ENCODE results near the gene TMTC1. TPM values are rescaled to one million over a fixed set of nuclear protein-coding genes. Genes with fewer than 3 reads are reported as not detected.
A peak's percentile ranks its signal among the peaks of the same experiment; 100 is the strongest.

The TMTC1 gene
- total and polyA plus RNA-seq, 9 donors: 22.5 to 38.1 (median 33.7) TPM

GRCh38 chr12:29510591-29511185 lies 273.1 kb downstream of the TMTC1 start:
- H3K4me3 ChIP-seq (ENCODE audit: low read length): no peak overlapping the region
- no peak overlapping the region for H3K27ac ChIP-seq (ENCODE audit: low read length)
- peaks cover 11% of the 10 kb centered on the region for H3K36me3 ChIP-seq (ENCODE audit: control insufficient read depth, insufficient read depth, low read length)
- H3K27me3 ChIP-seq (ENCODE audit: control insufficient read depth, insufficient read depth, low read length): no peaks in the 10 kb centered on the region
- no peaks in the 10 kb centered on the region for H3K9me3 ChIP-seq (replicated peaks; ENCODE audit: control insufficient read depth, low read depth, low read length)
- 79% methylated on average over 4 of the region's 6 CpGs for WGBS (ENCODE audit: insufficient coverage)
- DNase-seq: no peak
- no peaks in the 10 kb centered on the region for H3K4me1 ChIP-seq (ENCODE audit: control insufficient read depth, insufficient read depth, low read length)

- no peak for DNase-seq
- Histone ChIP-seq H3K36me3 (ENCODE audit: control insufficient read depth, insufficient read depth, low read length) (peaks cover 7% of the 10 kb centered on the region), H3K27me3 (ENCODE audit: control insufficient read depth, insufficient read depth, low read length) (no peaks in the 10 kb centered on the region), H3K27ac (ENCODE audit: low read length) (no peak overlapping the region), H3K4me1 (ENCODE audit: control insufficient read depth, insufficient read depth, low read length) (no peaks in the 10 kb centered on the region), H3K9me3 (replicated peaks; ENCODE audit: control insufficient read depth, low read depth, low read length) (no peaks in the 10 kb centered on the region), H3K4me3 (ENCODE audit: low read length) (no peak overlapping the region)
- no CpG with 5 or more reads among the region's 1 CpG for WGBS (ENCODE audit: insufficient coverage)
Observed at GRCh38 chr12:29509503-29509902, 274.2 kb downstream of the TMTC1 start.

GRCh38 chr12:29508949-29509348 lies 274.8 kb downstream of the TMTC1 start:
- Histone ChIP-seq H3K9me3 (replicated peaks; ENCODE audit: control insufficient read depth, low read depth, low read length) (no peaks in the 10 kb centered on the region), H3K4me1 (ENCODE audit: control insufficient read depth, insufficient read depth, low read length) (no peaks in the 10 kb centered on the region), H3K36me3 (ENCODE audit: control insufficient read depth, insufficient read depth, low read length) (peaks cover 7% of the 10 kb centered on the region), H3K4me3 (ENCODE audit: low read length) (no peak overlapping the region), H3K27me3 (ENCODE audit: control insufficient read depth, insufficient read depth, low read length) (no peaks in the 10 kb centered on the region), H3K27ac (ENCODE audit: low read length) (no peak overlapping the region)
- no peak for DNase-seq
- 100% methylated on average over 1 of the region's 2 CpGs for WGBS (ENCODE audit: insufficient coverage)

- no peaks in the 10 kb centered on the region for H3K9me3 ChIP-seq (replicated peaks; ENCODE audit: control insufficient read depth, low read depth, low read length)
- no CpG with 5 or more reads among the region's 3 CpGs for WGBS (ENCODE audit: insufficient coverage)
- H3K27me3 ChIP-seq (ENCODE audit: control insufficient read depth, insufficient read depth, low read length): no peaks in the 10 kb centered on the region
- no peak overlapping the region for H3K27ac ChIP-seq (ENCODE audit: low read length)
- peak; percentile 28 for DNase-seq
- no peak overlapping the region for H3K4me3 ChIP-seq (ENCODE audit: low read length)
- peaks cover 4% of the 10 kb centered on the region for H3K36me3 ChIP-seq (ENCODE audit: control insufficient read depth, insufficient read depth, low read length)
- H3K4me1 ChIP-seq (ENCODE audit: control insufficient read depth, insufficient read depth, low read length): no peaks in the 10 kb centered on the region
Observed at GRCh38 chr12:29505122-29505521, 278.6 kb downstream of the TMTC1 start.

GRCh38 chr12:29503283-29503682 lies 280.5 kb downstream of the TMTC1 start:
- H3K36me3 ChIP-seq (ENCODE audit: control insufficient read depth, insufficient read depth, low read length): peaks cover 2% of the 10 kb centered on the region
- H3K27me3 ChIP-seq (ENCODE audit: control insufficient read depth, insufficient read depth, low read length): no peaks in the 10 kb centered on the region
- H3K9me3 ChIP-seq (replicated peaks; ENCODE audit: control insufficient read depth, low read depth, low read length): no peaks in the 10 kb centered on the region
- H3K4me3 ChIP-seq (ENCODE audit: low read length): no peak overlapping the region
- no peak for DNase-seq
- no peak overlapping the region for H3K27ac ChIP-seq (ENCODE audit: low read length)
- no peaks in the 10 kb centered on the region for H3K4me1 ChIP-seq (ENCODE audit: control insufficient read depth, insufficient read depth, low read length)

- Histone ChIP-seq H3K36me3 (ENCODE audit: control insufficient read depth, insufficient read depth, low read length) (peaks cover 2% of the 10 kb centered on the region), H3K27ac (ENCODE audit: low read length) (no peak overlapping the region), H3K4me1 (ENCODE audit: control insufficient read depth, insufficient read depth, low read length) (no peaks in the 10 kb centered on the region), H3K27me3 (ENCODE audit: control insufficient read depth, insufficient read depth, low read length) (no peaks in the 10 kb centered on the region), H3K9me3 (replicated peaks; ENCODE audit: control insufficient read depth, low read depth, low read length) (no peaks in the 10 kb centered on the region), H3K4me3 (ENCODE audit: low read length) (no peak overlapping the region)
- 80% methylated on average over 3 of the region's 3 CpGs for WGBS (ENCODE audit: insufficient coverage)
- no peak for DNase-seq
Observed at GRCh38 chr12:29499235-29499634, 284.5 kb downstream of the TMTC1 start.

- no peak within 1 kb of the TSS for H3K4me3 ChIP-seq (ENCODE audit: low read length)
- H3K27ac ChIP-seq (ENCODE audit: low read length): no peak within 1 kb of the TSS
- H3K36me3 ChIP-seq (ENCODE audit: control insufficient read depth, insufficient read depth, low read length): no peaks in the 10 kb centered on the region
- no peak for DNase-seq
- no peaks in the 10 kb centered on the region for H3K9me3 ChIP-seq (replicated peaks; ENCODE audit: control insufficient read depth, low read depth, low read length)
- no peaks in the 10 kb centered on the region for H3K4me1 ChIP-seq (ENCODE audit: control insufficient read depth, insufficient read depth, low read length)
- 93% methylated on average over 18 of the region's 18 CpGs for WGBS (ENCODE audit: insufficient coverage)
- H3K27me3 ChIP-seq (ENCODE audit: control insufficient read depth, insufficient read depth, low read length): no peaks in the 10 kb centered on the region
Observed at GRCh38 chr12:29497588-29497987, 286.2 kb downstream of the TMTC1 start, which contains the start of gene OVCH1. OVCH1 (minus strand) TSS chr12:29497686; CDS start chr12:29497686, 0 bp downstream.

- Histone ChIP-seq H3K4me3 (ENCODE audit: low read length) (no peak overlapping the region), H3K36me3 (ENCODE audit: control insufficient read depth, insufficient read depth, low read length) (no peaks in the 10 kb centered on the region), H3K27me3 (ENCODE audit: control insufficient read depth, insufficient read depth, low read length) (no peaks in the 10 kb centered on the region), H3K9me3 (replicated peaks; ENCODE audit: control insufficient read depth, low read depth, low read length) (no peaks in the 10 kb centered on the region), H3K4me1 (ENCODE audit: control insufficient read depth, insufficient read depth, low read length) (no peaks in the 10 kb centered on the region), H3K27ac (ENCODE audit: low read length) (no peak overlapping the region)
- no CpG with 5 or more reads among the region's 6 CpGs for WGBS (ENCODE audit: insufficient coverage)
- peak; percentile 10 for DNase-seq
Observed at GRCh38 chr12:29492891-29493290, 290.9 kb downstream of the TMTC1 start.

GRCh38 chr12:29486972-29487371 lies 296.8 kb downstream of the TMTC1 start:
- no peaks in the 10 kb centered on the region for H3K27me3 ChIP-seq (ENCODE audit: control insufficient read depth, insufficient read depth, low read length)
- no peaks in the 10 kb centered on the region for H3K4me1 ChIP-seq (ENCODE audit: control insufficient read depth, insufficient read depth, low read length)
- no peak overlapping the region for H3K27ac ChIP-seq (ENCODE audit: low read length)
- H3K9me3 ChIP-seq (replicated peaks; ENCODE audit: control insufficient read depth, low read depth, low read length): no peaks in the 10 kb centered on the region
- peaks cover 2% of the 10 kb centered on the region for H3K36me3 ChIP-seq (ENCODE audit: control insufficient read depth, insufficient read depth, low read length)
- no peak overlapping the region for H3K4me3 ChIP-seq (ENCODE audit: low read length)
- WGBS (ENCODE audit: insufficient coverage): no CpG with 5 or more reads among the region's 2 CpGs
- no peak for DNase-seq

GRCh38 chr12:29463198-29463597 lies 320.5 kb downstream of the TMTC1 start:
- Histone ChIP-seq H3K9me3 (replicated peaks; ENCODE audit: control insufficient read depth, low read depth, low read length) (no peaks in the 10 kb centered on the region), H3K4me3 (ENCODE audit: low read length) (no peak overlapping the region), H3K4me1 (ENCODE audit: control insufficient read depth, insufficient read depth, low read length) (no peaks in the 10 kb centered on the region), H3K27ac (ENCODE audit: low read length) (no peak overlapping the region), H3K27me3 (ENCODE audit: control insufficient read depth, insufficient read depth, low read length) (no peaks in the 10 kb centered on the region), H3K36me3 (ENCODE audit: control insufficient read depth, insufficient read depth, low read length) (no peaks in the 10 kb centered on the region)
- WGBS (ENCODE audit: insufficient coverage): 79% methylated on average over 3 of the region's 4 CpGs
- DNase-seq: no peak

- H3K27me3 ChIP-seq (ENCODE audit: control insufficient read depth, insufficient read depth, low read length): no peaks in the 10 kb centered on the region
- no CpG with 5 or more reads among the region's 2 CpGs for WGBS (ENCODE audit: insufficient coverage)
- H3K4me1 ChIP-seq (ENCODE audit: control insufficient read depth, insufficient read depth, low read length): no peaks in the 10 kb centered on the region
- no peak overlapping the region for H3K27ac ChIP-seq (ENCODE audit: low read length)
- no peak overlapping the region for H3K4me3 ChIP-seq (ENCODE audit: low read length)
- no peaks in the 10 kb centered on the region for H3K36me3 ChIP-seq (ENCODE audit: control insufficient read depth, insufficient read depth, low read length)
- no peaks in the 10 kb centered on the region for H3K9me3 ChIP-seq (replicated peaks; ENCODE audit: control insufficient read depth, low read depth, low read length)
- no peak for DNase-seq
Observed at GRCh38 chr12:29460082-29460481, 323.7 kb downstream of the TMTC1 start.

Data from muscle of leg (tissue), 11 donors.